Hepatocyte (in vitro differentiated cells): ENCODE measurements around the gene PDHX. TPM values are rescaled to one million over a fixed set of nuclear protein-coding genes. Genes with fewer than 3 reads are reported as not detected.
A peak's percentile ranks its signal among the peaks of the same experiment; 100 is the strongest.

Experiments used
- DNase-seq: peaks from one replicate; pipeline ENCODE4 v3.0.0-alpha.2; 2016; ENCODE audit warnings: low spot score
- H2AFZ ChIP-seq: fragments of 200-600 bp; sonication (generic); 2 replicates; pipeline ENCODE4 v1.6.0; 2016; ENCODE audit warnings: antibody characterized with exemption, mild to moderate bottlenecking
- H3K27ac ChIP-seq: fragments of 200-600 bp; sonication (generic); 2 replicates; pipeline ENCODE4 v1.5.1; 2016; ENCODE audit warnings: mild to moderate bottlenecking
- H3K27me3 ChIP-seq: fragments of 200-600 bp; sonication (generic); 2 replicates; pipeline ENCODE4 v1.6.1; 2016
- H3K36me3 ChIP-seq: fragments of 200-600 bp; sonication (generic); replicated peaks from 2 replicates; pipeline ENCODE4 v1.5.1; 2016; ENCODE audit warnings: low read depth; ENCODE audit not compliant: insufficient read depth
- H3K4me1 ChIP-seq: fragments of 200-600 bp; sonication (generic); 2 replicates; pipeline ENCODE4 v1.5.1; 2016; ENCODE audit warnings: mild to moderate bottlenecking, moderate library complexity; ENCODE audit not compliant: insufficient read depth
- H3K4me2 ChIP-seq: fragments of 200-600 bp; sonication (generic); 2 replicates; pipeline ENCODE4 v1.6.0; 2016
- H3K4me3 ChIP-seq: fragments of 200-600 bp; sonication (generic); 2 replicates; pipeline ENCODE4 v1.5.1; 2016; ENCODE audit warnings: mild to moderate bottlenecking
- H3K79me2 ChIP-seq: fragments of 200-600 bp; sonication (generic); 2 replicates; pipeline ENCODE4 v1.6.0; 2017; ENCODE audit warnings: mild to moderate bottlenecking
- H3K9me2 ChIP-seq: fragments of 200-600 bp; sonication (generic); replicated peaks from 2 replicates; pipeline ENCODE4 v1.6.0; 2017; ENCODE audit warnings: mild to moderate bottlenecking; ENCODE audit not compliant: insufficient read depth
- H3K9me3 ChIP-seq: fragments of 200-600 bp; sonication (generic); 2 replicates; pipeline ENCODE4 v1.5.1; 2016; ENCODE audit warnings: low read depth, mild to moderate bottlenecking
- H4K20me1 ChIP-seq: fragments of 200-600 bp; sonication (generic); 2 replicates; pipeline ENCODE4 v1.6.0; 2016; ENCODE audit warnings: mild to moderate bottlenecking; ENCODE audit not compliant: insufficient read depth, poor library complexity, severe bottlenecking
- EZH2 ChIP-seq: fragments of 200-600 bp; sonication (generic); IDR thresholded peaks from 2 replicates; pipeline ENCODE4 v1.6.1; 2016; ENCODE audit warnings: antibody characterized with exemption, mild to moderate bottlenecking, borderline replicate concordance
- EZH2phosphoT487 ChIP-seq: fragments of 200-600 bp; sonication (generic); IDR thresholded peaks from one replicate; pipeline ENCODE4 v1.6.1; 2018; ENCODE audit warnings: antibody characterized with exemption, mild to moderate bottlenecking, low read depth, moderate library complexity; ENCODE audit not compliant: unreplicated experiment, severe bottlenecking
- WGBS: methylation state at CpG from one replicate; pipeline ENCODE4 v1.1.6; 2016; ENCODE audit warnings: low lambda C conversion rate; ENCODE audit errors: missing lambda C conversion rate; 5-methylcytosine and 5-hydroxymethylcytosine counted together
- polyA plus RNA-seq: library from polyadenylated mRNA; unstranded; fragments of >200 nt; fragmentation: Nextera tagmentation; extraction: Ambion mirVana; gene quantifications from 2 replicates; pipeline ENCODE4 v1.2.1, GENCODE V29; 2016
- total RNA-seq: library from RNA; depleted of rRNA; stranded (reverse); fragments of >200 nt; gene quantifications from 2 replicates; pipeline ENCODE4 v1.2.3, GENCODE V29; 2014
- TF ChIP-seq, protein P1 (sequence below): fragments of 200-600 bp; sonication (generic); IDR thresholded peaks from 2 replicates; pipeline ENCODE4 v1.5.1; 2016; ENCODE audit warnings: antibody characterized with exemption, mild to moderate bottlenecking; ENCODE audit not compliant: poor library complexity

Gene PDHX
- 44.8 TPM in 2 replicates for total RNA-seq
- polyA plus RNA-seq = 46.8 and 51.6 TPM in 2 replicates

DNA sequence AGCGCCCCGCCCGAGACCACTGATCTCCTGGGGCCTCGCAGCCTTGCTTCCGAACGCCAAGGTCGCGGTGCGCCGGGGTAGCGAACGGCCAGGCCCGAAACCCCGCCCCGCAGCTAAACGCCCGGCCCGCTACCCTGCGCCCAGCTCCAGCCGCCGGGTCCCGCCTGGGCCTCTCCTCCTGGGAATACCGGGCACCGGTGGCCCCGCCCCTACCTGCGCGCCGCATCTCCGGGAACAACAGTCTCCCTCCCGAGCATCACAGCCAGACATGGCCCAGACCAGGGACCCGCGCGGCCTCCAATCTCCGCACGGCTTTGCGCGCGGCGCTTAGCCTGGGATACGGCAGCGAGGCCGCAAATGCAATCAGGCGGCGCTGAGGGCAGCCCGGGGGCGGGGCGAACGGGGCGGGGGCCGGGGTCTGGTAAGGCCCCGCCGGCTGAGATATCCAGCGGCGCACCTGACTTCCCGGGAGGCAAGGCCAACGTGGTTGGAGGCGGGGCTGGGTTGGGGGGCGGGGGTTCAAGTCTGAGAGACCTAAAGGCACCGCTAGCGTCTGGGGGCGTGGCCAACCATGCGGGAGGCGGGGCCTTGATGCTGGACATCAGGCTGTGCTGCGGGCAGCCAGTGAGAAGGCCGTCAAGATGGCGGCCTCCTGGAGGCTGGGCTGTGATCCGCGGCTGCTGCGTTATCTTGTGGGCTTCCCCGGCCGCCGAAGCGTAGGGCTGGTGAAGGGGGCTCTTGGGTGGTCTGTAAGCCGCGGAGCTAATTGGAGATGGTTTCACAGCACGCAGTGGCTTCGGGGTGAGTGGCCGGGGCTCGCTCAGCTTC is at the start of gene PDHX, which contains the start of gene APIP:
PDHX (plus strand) TSS at position 604 of the 828 bp plus-strand sequence; CDS start at position 642, 38 bp downstream.
APIP (minus strand) TSS at position 365 of the 828 bp plus-strand sequence; CDS start at position 270, 95 bp downstream.
- Histone ChIP-seq H3K79me2 (peaks cover 69% of the 10 kb centered on the region), H3K4me1 (peaks cover 23% of the 10 kb centered on the region), H2AFZ (peak within 1 kb of the TSS; percentile 89), H3K27me3 (no peaks in the 10 kb centered on the region), H3K9me2 (no peaks in the 10 kb centered on the region), H3K4me2 (peak within 1 kb of the TSS; percentile 89), H3K36me3 (no peaks in the 10 kb centered on the region), H4K20me1 (peaks cover 17% of the 10 kb centered on the region), H3K27ac (peak within 1 kb of the TSS; percentile 99), H3K9me3 (no peaks in the 10 kb centered on the region), H3K4me3 (peak within 1 kb of the TSS; percentile 89)
- peak; percentile 99 for DNase-seq
- 1% methylated on average over 63 of the region's 79 CpGs for WGBS
- TF ChIP-seq EZH2phosphoT487 (no peak), EZH2 (no peak)
- TF ChIP-seq, protein P1, sequence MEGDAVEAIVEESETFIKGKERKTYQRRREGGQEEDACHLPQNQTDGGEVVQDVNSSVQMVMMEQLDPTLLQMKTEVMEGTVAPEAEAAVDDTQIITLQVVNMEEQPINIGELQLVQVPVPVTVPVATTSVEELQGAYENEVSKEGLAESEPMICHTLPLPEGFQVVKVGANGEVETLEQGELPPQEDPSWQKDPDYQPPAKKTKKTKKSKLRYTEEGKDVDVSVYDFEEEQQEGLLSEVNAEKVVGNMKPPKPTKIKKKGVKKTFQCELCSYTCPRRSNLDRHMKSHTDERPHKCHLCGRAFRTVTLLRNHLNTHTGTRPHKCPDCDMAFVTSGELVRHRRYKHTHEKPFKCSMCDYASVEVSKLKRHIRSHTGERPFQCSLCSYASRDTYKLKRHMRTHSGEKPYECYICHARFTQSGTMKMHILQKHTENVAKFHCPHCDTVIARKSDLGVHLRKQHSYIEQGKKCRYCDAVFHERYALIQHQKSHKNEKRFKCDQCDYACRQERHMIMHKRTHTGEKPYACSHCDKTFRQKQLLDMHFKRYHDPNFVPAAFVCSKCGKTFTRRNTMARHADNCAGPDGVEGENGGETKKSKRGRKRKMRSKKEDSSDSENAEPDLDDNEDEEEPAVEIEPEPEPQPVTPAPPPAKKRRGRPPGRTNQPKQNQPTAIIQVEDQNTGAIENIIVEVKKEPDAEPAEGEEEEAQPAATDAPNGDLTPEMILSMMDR = no peak

DNA sequence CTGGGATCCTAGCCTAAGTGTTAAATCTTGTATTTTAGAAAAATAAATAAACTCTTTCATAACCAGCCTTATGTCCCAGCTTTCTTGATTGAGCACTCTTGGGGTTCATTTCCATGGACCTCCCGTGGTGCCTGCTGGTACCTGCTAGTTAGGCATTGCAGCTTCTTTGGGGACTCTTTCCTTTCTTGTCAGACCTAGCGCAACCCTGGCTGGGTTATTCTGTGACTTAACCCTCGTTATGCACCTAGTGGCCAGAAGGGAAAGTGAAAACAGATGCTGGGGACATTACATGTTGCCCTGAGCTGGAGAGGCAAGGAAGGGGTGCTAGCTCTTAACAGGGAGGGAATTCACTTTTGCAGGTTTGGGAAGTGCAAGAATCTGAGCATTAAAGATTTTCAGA is 47.0 kb upstream of the PDHX start:
- Histone ChIP-seq H4K20me1 (no peaks in the 10 kb centered on the region), H3K27ac (no peak overlapping the region), H3K36me3 (no peaks in the 10 kb centered on the region), H3K79me2 (no peaks in the 10 kb centered on the region), H3K4me2 (no peak overlapping the region), H2AFZ (no peak overlapping the region), H3K4me3 (no peak overlapping the region), H3K4me1 (no peaks in the 10 kb centered on the region), H3K9me3 (no peaks in the 10 kb centered on the region), H3K9me2 (no peaks in the 10 kb centered on the region), H3K27me3 (no peaks in the 10 kb centered on the region)
- TF ChIP-seq EZH2phosphoT487 = no peak
- DNase-seq = no peak
- 71% methylated on average over 3 of the region's 3 CpGs for WGBS

DNA sequence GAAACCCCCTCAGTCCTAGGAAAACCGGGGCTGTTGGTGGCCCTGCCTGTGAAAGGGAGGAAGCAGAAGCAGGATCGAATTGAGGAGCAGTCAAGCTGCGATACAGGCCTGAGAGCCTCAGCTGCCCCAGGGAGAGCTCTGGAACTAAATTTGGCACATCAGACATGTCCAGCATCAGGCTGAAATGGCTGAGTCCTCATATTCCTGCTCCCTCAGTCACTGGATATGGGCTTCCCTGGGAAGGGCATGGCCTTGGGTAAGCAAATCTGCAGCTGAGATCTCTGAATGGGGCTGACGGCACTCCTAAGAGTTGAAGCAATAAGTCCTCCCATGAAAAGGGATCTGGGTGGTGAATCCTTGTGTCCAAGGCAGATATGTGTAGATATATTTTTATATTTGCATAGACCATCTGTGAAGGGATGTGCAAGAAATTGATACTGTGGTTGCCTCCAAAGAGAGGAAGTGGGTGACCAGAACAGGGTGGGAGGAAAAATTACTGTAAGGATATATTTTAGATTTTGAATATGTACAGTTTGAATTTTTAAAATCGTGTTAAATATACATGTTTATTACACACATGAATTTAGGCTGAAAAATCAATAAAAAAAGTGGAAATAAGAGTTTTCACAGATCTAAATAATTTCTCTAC is 45.7 kb upstream of the PDHX start:
- WGBS = 95% methylated on average over 5 of the region's 5 CpGs
- Histone ChIP-seq H3K79me2 (no peaks in the 10 kb centered on the region), H3K4me1 (no peaks in the 10 kb centered on the region), H3K27me3 (no peaks in the 10 kb centered on the region), H2AFZ (no peak overlapping the region), H3K27ac (no peak overlapping the region), H3K4me3 (no peak overlapping the region), H3K9me2 (no peaks in the 10 kb centered on the region), H3K4me2 (no peak overlapping the region), H3K36me3 (no peaks in the 10 kb centered on the region), H3K9me3 (no peaks in the 10 kb centered on the region), H4K20me1 (no peaks in the 10 kb centered on the region)
- DNase-seq = no peak
- TF ChIP-seq EZH2phosphoT487 (no peak), EZH2 (no peak)
- TF ChIP-seq, protein P1 = no peak

DNA sequence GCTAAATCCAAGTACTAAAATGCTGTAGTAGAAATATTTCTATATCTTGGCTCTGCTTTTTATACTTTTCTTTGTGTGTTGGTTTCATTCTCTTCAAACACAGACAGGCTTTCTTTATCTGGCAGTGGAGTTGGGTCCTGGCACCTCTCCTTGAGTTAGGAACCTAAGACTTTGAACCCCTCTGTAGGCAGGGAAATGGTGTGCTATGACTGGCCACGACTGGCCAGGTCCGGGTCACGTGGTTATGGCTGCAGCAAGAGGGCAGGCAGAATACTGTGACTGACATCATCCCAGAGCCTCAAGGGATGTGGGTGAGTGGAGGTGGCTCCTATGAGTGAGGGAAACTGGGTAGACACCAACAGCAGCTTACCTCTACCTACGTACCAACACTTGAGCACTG is 42.2 kb upstream of the PDHX start:
- no peaks in the 10 kb centered on the region for H3K79me2 ChIP-seq
- H3K4me1 ChIP-seq = no peaks in the 10 kb centered on the region
- 100% methylated on average over 4 of the region's 4 CpGs for WGBS
- H2AFZ ChIP-seq = no peak overlapping the region
- H3K4me2 ChIP-seq = no peak overlapping the region
- H3K9me2 ChIP-seq = no peaks in the 10 kb centered on the region
- DNase-seq = no peak
- no peaks in the 10 kb centered on the region for H3K27me3 ChIP-seq
- no peak overlapping the region for H3K4me3 ChIP-seq
- no peaks in the 10 kb centered on the region for H3K9me3 ChIP-seq
- no peak overlapping the region for H3K27ac ChIP-seq
- H3K36me3 ChIP-seq = no peaks in the 10 kb centered on the region
- H4K20me1 ChIP-seq = no peaks in the 10 kb centered on the region
- TF ChIP-seq EZH2phosphoT487 = no peak
- no peak for TF ChIP-seq EZH2
- TF ChIP-seq, protein P1 = no peak
